Endothelial cell of umbilical vein (primary cell): ENCODE results near the gene NEDD4. TPM values are rescaled to one million over a fixed set of nuclear protein-coding genes. Genes with fewer than 3 reads are reported as not detected.

ENCODE experiments used
- BruUV-seq: library from RNA; stranded (reverse); fragments of 400-500 nt; replicated peaks from 2 replicates; lab custom pipeline; 2021; lab: Mats Ljungman, UMichigan
- CTCF ChIA-PET: fragments of 300-600, 350-600 bp; sonication (Branson Sonifier 250); formaldehyde crosslinking; loops from one replicate; lab custom pipeline; 2021; ENCODE audit warnings: antibody characterized with exemption, inconsistent platforms; lab: Charles Lee
- POLR2A ChIA-PET: fragments of 300-600, 350-600 bp; sonication (Branson Sonifier 250); formaldehyde crosslinking; loops from one replicate; lab custom pipeline; 2021; ENCODE audit warnings: antibody characterized with exemption, inconsistent platforms; lab: Charles Lee
- DNase-seq: peaks from one replicate; pipeline ENCODE4 v3.0.0-alpha.2; 2011; ENCODE audit warnings: low read depth, low spot score
- FAIRE-seq: peaks from 2 replicates; lab custom pipeline; 2011; peaks lifted over from hg19 to GRCh38; lab: Jason Lieb, UNC
- H2AFZ ChIP-seq: 2 replicates; pipeline ENCODE4 v1.6.0; 2012; ENCODE audit warnings: low read depth, low read length, control low read depth, inconsistent platforms
- H3K27ac ChIP-seq: 2 replicates; pipeline ENCODE4 v1.5.1; 2011; ENCODE audit warnings: low read depth, mild to moderate bottlenecking, control low read depth, low read length, moderate library complexity; ENCODE audit not compliant: insufficient read depth
- H3K27me3 ChIP-seq, 2 experiments: 2 replicates each; pipeline versions ENCODE4 v1.6.0 to v1.6.1; 2011; ENCODE audit warnings: low read length in 2 of 2, mixed read lengths in 1 of 2; ENCODE audit not compliant: control insufficient read depth in 2 of 2, insufficient read depth in 2 of 2
- H3K36me3 ChIP-seq, 2 experiments: 2 replicates in 1 of 2; 3 replicates in 1 of 2; pipeline ENCODE4 v1.5.1; 2011; ENCODE audit warnings: low read length in 2 of 2, mild to moderate bottlenecking in 1 of 2, moderate library complexity in 1 of 2; ENCODE audit not compliant: control insufficient read depth in 2 of 2, insufficient read depth in 2 of 2; ENCODE audit errors: extremely low read depth in 1 of 2
- H3K4me1 ChIP-seq: 3 replicates; pipeline ENCODE4 v1.5.1; 2011; ENCODE audit warnings: mild to moderate bottlenecking, low read length; ENCODE audit not compliant: control insufficient read depth, insufficient read depth; ENCODE audit errors: extremely low read depth
- H3K4me2 ChIP-seq: 2 replicates; pipeline ENCODE4 v1.6.1; 2011; ENCODE audit warnings: low read length, control low read depth, mixed read lengths; ENCODE audit not compliant: insufficient read depth
- H3K4me3 ChIP-seq, 3 experiments: fragments of 200-600 bp in 1 of 3; sonication (generic), shearing (Covaris generic) in 1 of 3; replicated peaks in 1 of 3; 2 replicates each; pipeline ENCODE4 v1.5.1; 2011 to 2016; ENCODE audit warnings: control low read depth in 3 of 3, low read length in 3 of 3, mild to moderate bottlenecking in 2 of 3, inconsistent platforms in 1 of 3, low read depth in 1 of 3, moderate library complexity in 1 of 3; ENCODE audit not compliant: insufficient read depth in 1 of 3
- H3K79me2 ChIP-seq: 2 replicates; pipeline ENCODE4 v1.6.0; 2012; ENCODE audit warnings: low read length, inconsistent platforms; ENCODE audit not compliant: control insufficient read depth, insufficient read depth
- H3K9ac ChIP-seq: replicated peaks from 2 replicates; pipeline ENCODE3; 2011; ENCODE audit warnings: low read length, control low read depth; ENCODE audit not compliant: insufficient read depth; ENCODE audit errors: extremely low read depth
- H3K9me1 ChIP-seq: replicated peaks from 3 replicates; pipeline ENCODE4 v1.6.0; 2011; ENCODE audit warnings: mild to moderate bottlenecking, low read length; ENCODE audit not compliant: control insufficient read depth, insufficient read depth; ENCODE audit errors: extremely low read depth
- H3K9me3 ChIP-seq: replicated peaks from 2 replicates; pipeline ENCODE4 v1.5.1; 2012; ENCODE audit warnings: low read length, inconsistent platforms; ENCODE audit not compliant: control insufficient read depth, insufficient read depth
- H4K20me1 ChIP-seq: replicated peaks from 2 replicates; pipeline ENCODE3; 2011; ENCODE audit warnings: mild to moderate bottlenecking, low read length; ENCODE audit not compliant: control insufficient read depth, insufficient read depth; ENCODE audit errors: extremely low read depth
- EZH2 ChIP-seq: IDR thresholded peaks from 2 replicates; pipeline ENCODE4 v1.6.1; 2012; ENCODE audit warnings: borderline replicate concordance, low read depth, mild to moderate bottlenecking, moderate library complexity, low read length, inconsistent platforms; ENCODE audit not compliant: severe bottlenecking
- GATA2 ChIP-seq: IDR thresholded peaks from 2 replicates; pipeline ENCODE4 v1.7.0; 2011; ENCODE audit warnings: low read depth, mild to moderate bottlenecking, moderate library complexity, mixed read lengths, low read length; ENCODE audit not compliant: insufficient read length, insufficient read depth
- JUN ChIP-seq: IDR thresholded peaks from 2 replicates; pipeline ENCODE4 v1.6.1; 2011; ENCODE audit warnings: borderline replicate concordance, low read depth; ENCODE audit not compliant: insufficient read length, insufficient read depth
- MAX ChIP-seq: IDR thresholded peaks from 2 replicates; pipeline ENCODE4 v1.6.1; 2011; ENCODE audit not compliant: insufficient read depth, insufficient read length
- MYC ChIP-seq: IDR thresholded peaks from one replicate; pipeline ENCODE4 v1.6.1; 2011; ENCODE audit warnings: mild to moderate bottlenecking, low read depth, low read length
- POLR2A ChIP-seq: IDR thresholded peaks from 2 replicates; pipeline ENCODE4 v1.6.1; 2012; ENCODE audit warnings: low read depth, mild to moderate bottlenecking, control low read depth, low read length
- POLR2AphosphoS5 ChIP-seq: IDR thresholded peaks from 2 replicates; pipeline ENCODE4 v1.6.1; 2012; ENCODE audit warnings: low read depth, mild to moderate bottlenecking, control low read depth, low read length, moderate library complexity; ENCODE audit not compliant: insufficient read depth
- dilution Hi-C: fragments of 300-500 bp; cut with MboI; formaldehyde crosslinking; loops from one replicate; pipeline ENCODE4 v1.15.0; 2019; ENCODE audit warnings: low sequenced_read_pairs; ENCODE audit not compliant: extremely low pct_ligation_motif_present
- intact Hi-C: fragments of 100-400 bp; cut with micrococcal nuclease; formaldehyde crosslinking; loops from one replicate; pipeline ENCODE4 v1.10.0; 2022
- polyA plus RNA-seq, 4 experiments: library from polyadenylated mRNA; depleted of rRNA in 3 of 4; stranded (reverse) in 3 of 4; unstranded in 1 of 4; fragments of >200 nt; gene quantifications; 2 replicates each; pipeline versions ENCODE4 v1.2.1 to v1.2.3, GENCODE V29; 2011 to 2012; ENCODE audit warnings: missing spikeins in 1 of 4
- total RNA-seq: library from RNA; stranded (reverse); gene quantifications from 2 replicates; pipeline ENCODE4 v1.2.3, GENCODE V29; 2021
- TF ChIP-seq, protein P1 (sequence below), 2 donors: IDR thresholded peaks; 1 replicate in 1 of 2; 2 replicates in 1 of 2; pipeline ENCODE4 v1.5.1; 2011; ENCODE audit warnings: low read length in 2 of 2, mild to moderate bottlenecking in 2 of 2, moderate library complexity in 2 of 2, control low read depth in 1 of 2, inconsistent platforms in 1 of 2, low read depth in 1 of 2; ENCODE audit not compliant: insufficient read depth in 1 of 2; ENCODE audit errors: extremely low read depth in 1 of 2

Gene NEDD4
- total and polyA plus RNA-seq, 2 donors (not counting 3 experiments of a cell fraction or from before 2014, with no cell fraction given): 9.2 to 39.0 TPM

- H3K27me3 ChIP-seq: no peaks in the 10 kb centered on the region
- TF ChIP-seq JUN (no peak), EZH2 (no peak), MAX (no peak), POLR2A (no peak), MYC (no peak), POLR2AphosphoS5 (no peak)
- FAIRE-seq: no peak
- H3K36me3 ChIP-seq: peaks cover 0 to 3% of the 10 kb centered on the region in 2 experiments
- H3K27ac ChIP-seq: no peak overlapping the region
- H3K4me3 ChIP-seq: no peak overlapping the region
- intact Hi-C loops (no loop called here), dilution Hi-C loops (no loop called here)
- CTCF ChIA-PET: interaction anchor here (1.0 to 1.8 kb wide), 3 partner anchors 9 to 55 kb away, joined by 3 to 4 read pairs (median 4); no protein-coding TSS in a partner anchor
- no peak overlapping the region for H3K9ac ChIP-seq
- no TSS peak for BruUV-seq
- no peaks in the 10 kb centered on the region for H3K9me1 ChIP-seq
- H4K20me1 ChIP-seq: no peaks in the 10 kb centered on the region
- H3K4me2 ChIP-seq: no peak overlapping the region
- peak; percentile 38 for DNase-seq
- H2AFZ ChIP-seq: no peak overlapping the region
- H3K79me2 ChIP-seq: no peaks in the 10 kb centered on the region
- POLR2A ChIA-PET: no interaction called here
- H3K9me3 ChIP-seq: no peaks in the 10 kb centered on the region
- peaks cover 13% of the 10 kb centered on the region for H3K4me1 ChIP-seq
Measured at GRCh38 chr15:55853134-55853533, 140.3 kb downstream of the NEDD4 start.

DNA sequence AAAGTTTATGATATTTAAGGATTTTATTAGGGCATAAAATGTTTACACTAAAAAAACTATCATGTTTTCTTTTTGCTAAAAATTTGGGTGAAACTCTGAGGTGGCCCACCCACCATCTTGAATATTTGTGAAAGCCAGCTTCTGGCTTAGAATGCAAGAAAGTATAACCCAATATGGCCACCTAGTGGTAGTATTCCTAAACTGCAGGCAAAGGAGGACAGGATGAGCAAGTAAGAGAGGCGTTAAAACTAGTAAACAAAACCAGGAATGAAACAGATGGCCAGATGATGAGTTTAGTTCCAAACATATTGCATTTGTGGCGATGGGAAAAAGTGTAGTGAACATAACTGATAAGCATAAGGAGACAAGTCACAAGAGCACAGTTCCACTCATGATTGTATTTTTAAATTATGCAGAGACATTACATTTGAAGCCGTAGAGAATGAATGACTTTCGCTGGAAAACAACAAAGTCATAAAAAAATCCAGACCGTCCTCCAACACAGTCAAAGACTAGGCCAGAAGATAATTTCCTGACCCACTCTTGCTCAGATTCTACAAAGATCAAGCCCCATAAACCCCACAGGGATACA lies 147.2 kb downstream of the NEDD4 start:
- DNase-seq (peak; percentile 87), FAIRE-seq (peak; percentile 86)
- Histone ChIP-seq H3K4me2 (no peak overlapping the region), H3K27ac (no peak overlapping the region), H3K9me1 (no peaks in the 10 kb centered on the region), H3K36me3 (peaks cover 0 to 3% of the 10 kb centered on the region in 2 experiments), H2AFZ (no peak overlapping the region), H3K4me3 (no peak overlapping the region), H3K4me1 (no peaks in the 10 kb centered on the region), H3K9ac (no peak overlapping the region), H3K27me3 (no peaks in the 10 kb centered on the region), H3K79me2 (no peaks in the 10 kb centered on the region), H4K20me1 (no peaks in the 10 kb centered on the region), H3K9me3 (no peaks in the 10 kb centered on the region)
- intact Hi-C loops (loop anchor here (1.0 to 5.0 kb wide), 4 partner anchors 51 to 198 kb away; partner anchors contain the start of gene NEDD4), dilution Hi-C loops (no loop called here)
- TF ChIP-seq, protein P1, sequence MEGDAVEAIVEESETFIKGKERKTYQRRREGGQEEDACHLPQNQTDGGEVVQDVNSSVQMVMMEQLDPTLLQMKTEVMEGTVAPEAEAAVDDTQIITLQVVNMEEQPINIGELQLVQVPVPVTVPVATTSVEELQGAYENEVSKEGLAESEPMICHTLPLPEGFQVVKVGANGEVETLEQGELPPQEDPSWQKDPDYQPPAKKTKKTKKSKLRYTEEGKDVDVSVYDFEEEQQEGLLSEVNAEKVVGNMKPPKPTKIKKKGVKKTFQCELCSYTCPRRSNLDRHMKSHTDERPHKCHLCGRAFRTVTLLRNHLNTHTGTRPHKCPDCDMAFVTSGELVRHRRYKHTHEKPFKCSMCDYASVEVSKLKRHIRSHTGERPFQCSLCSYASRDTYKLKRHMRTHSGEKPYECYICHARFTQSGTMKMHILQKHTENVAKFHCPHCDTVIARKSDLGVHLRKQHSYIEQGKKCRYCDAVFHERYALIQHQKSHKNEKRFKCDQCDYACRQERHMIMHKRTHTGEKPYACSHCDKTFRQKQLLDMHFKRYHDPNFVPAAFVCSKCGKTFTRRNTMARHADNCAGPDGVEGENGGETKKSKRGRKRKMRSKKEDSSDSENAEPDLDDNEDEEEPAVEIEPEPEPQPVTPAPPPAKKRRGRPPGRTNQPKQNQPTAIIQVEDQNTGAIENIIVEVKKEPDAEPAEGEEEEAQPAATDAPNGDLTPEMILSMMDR (IDR thresholded peaks at IDR 0.05; ENCODE audit: extremely low read depth in 1 of 2, insufficient read depth in 1 of 2, low read depth in 1 of 2, low read length in 2 of 2): peak; percentile 66 to 69
- TF ChIP-seq JUN (no peak), GATA2 (no peak), POLR2A (no peak)
- no TSS peak for BruUV-seq
- POLR2A ChIA-PET: no interaction called here
- CTCF ChIA-PET: interaction anchor here (0.5 to 4.9 kb wide), 36 partner anchors 8 to 407 kb away, joined by 3 to 60 read pairs (median 6); partner anchors contain the start of genes NEDD4 and PYGO1
